Neural crest cell (in vitro differentiated cells): ENCODE results near the gene HTATIP2. TPM values are rescaled to one million over a fixed set of nuclear protein-coding genes. Genes with fewer than 3 reads are reported as not detected.
A peak's percentile ranks its signal among the peaks of the same experiment; 100 is the strongest.
"Not testable (repeated sequence)": the region's sequence is repeated elsewhere in the genome, so short reads cannot be mapped to it uniquely, and the experiment has no call there.

Experiments
- DNase-seq: peaks from one replicate; pipeline ENCODE4 v3.0.0; 2021; ENCODE audit warnings: low read depth, mixed read lengths, low spot score
- H3K27ac Mint-ChIP-seq: one replicate; pipeline ENCODE4 v1.8.0; 2021; ENCODE audit warnings: mild to moderate bottlenecking, mixed read lengths; ENCODE audit not compliant: unreplicated experiment
- H3K27me3 Mint-ChIP-seq: 2 replicates; pipeline ENCODE4 v1.8.0; 2021; ENCODE audit warnings: low read depth, mild to moderate bottlenecking, mixed read lengths
- H3K36me3 Mint-ChIP-seq: 2 replicates; pipeline ENCODE4 v1.8.0; 2021; ENCODE audit warnings: low read depth, mild to moderate bottlenecking, mixed read lengths
- H3K4me1 Mint-ChIP-seq: 2 replicates; pipeline ENCODE4 v1.8.0; 2021; ENCODE audit warnings: mixed read lengths
- H3K4me3 Mint-ChIP-seq: one replicate; pipeline ENCODE4 v1.8.0; 2021; ENCODE audit warnings: mild to moderate bottlenecking, mixed read lengths
- H3K9me3 Mint-ChIP-seq: 2 replicates; pipeline ENCODE4 v1.8.0; 2021; ENCODE audit warnings: mixed read lengths
- CTCF ChIP-seq: fragments of 200-600 bp; sonication (generic); conservative IDR thresholded peaks from 2 replicates; pipeline ENCODE4 v1.5.0; 2021; ENCODE audit warnings: antibody characterized with exemption, mild to moderate bottlenecking
- total RNA-seq: library from RNA; stranded (reverse); gene quantifications from 2 replicates; pipeline ENCODE4 v1.2.1, GENCODE V29; 2021

The HTATIP2 gene
- total RNA-seq, 1 donor from 2014 or later: 17.8 TPM

GRCh38 chr11:20372081-20372626, 8.6 kb downstream of the HTATIP2 start:
- Mint-ChIP-seq H3K36me3 (no peaks in the 10 kb centered on the region), H3K27me3 (no peaks in the 10 kb centered on the region), H3K9me3 (no peaks in the 10 kb centered on the region), H3K4me3 (no peak overlapping the region), H3K27ac (no peak overlapping the region), H3K4me1 (peaks cover 10% of the 10 kb centered on the region)
- DNase-seq: no peak
- TF ChIP-seq CTCF: no peak

DNA sequence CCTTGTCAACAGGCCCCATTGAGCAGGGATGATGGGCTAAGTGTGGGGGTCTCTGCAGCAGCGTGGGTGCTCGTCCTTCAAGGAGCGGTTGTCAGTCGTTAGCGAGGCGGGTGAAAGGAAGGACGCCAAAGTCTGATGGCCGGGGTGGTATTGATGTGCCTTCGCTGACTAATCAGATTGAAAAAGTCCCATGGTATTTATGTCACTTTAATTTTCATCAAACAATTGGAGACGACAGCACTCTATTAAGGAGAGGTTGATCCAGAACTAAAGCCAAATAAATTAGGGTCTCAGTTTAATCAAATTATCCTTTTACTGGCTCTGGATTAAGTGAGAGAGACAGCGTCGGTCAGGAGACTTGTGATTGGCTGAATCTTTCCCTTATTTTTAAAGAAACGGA, 9.6 kb downstream of the HTATIP2 start:
- Mint-ChIP-seq H3K36me3 (no peaks in the 10 kb centered on the region), H3K4me3 (no peak overlapping the region), H3K27me3 (no peaks in the 10 kb centered on the region), H3K27ac (no peak overlapping the region), H3K9me3 (no peaks in the 10 kb centered on the region), H3K4me1 (peaks cover 3% of the 10 kb centered on the region)
- DNase-seq: no peak
- TF ChIP-seq CTCF: no peak

DNA sequence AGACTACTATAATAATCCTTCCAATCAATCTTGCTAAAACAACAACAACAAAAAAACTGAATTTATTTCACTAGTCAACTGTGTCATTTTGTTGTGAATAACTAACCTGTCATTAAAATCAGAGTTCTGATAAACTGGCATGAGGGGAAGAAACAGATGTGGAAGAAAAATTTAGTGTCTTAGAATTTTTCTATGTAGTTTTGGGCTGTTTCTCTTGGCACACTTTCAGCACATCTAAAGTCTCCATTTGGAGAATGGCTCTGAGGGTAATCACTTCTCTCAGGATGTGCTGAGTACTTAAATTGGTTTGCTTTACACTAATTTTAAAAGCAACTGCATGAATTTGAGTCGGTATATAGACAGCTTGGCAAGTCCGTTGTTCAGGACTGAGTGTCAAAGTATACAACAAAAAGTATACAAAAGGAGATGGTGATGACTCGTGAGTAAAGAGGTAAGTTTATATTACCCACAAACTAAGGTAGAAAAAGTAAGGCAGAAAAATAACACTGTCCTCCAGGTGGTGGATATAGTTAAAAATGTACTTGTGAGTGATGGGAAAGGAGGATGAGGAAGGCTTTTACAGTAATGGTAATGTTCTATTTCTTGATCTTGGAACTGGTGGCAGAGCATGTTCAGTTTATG, 10.2 kb downstream of the HTATIP2 start:
- Mint-ChIP-seq H3K4me3 (no peak overlapping the region), H3K36me3 (no peaks in the 10 kb centered on the region), H3K27ac (no peak overlapping the region), H3K27me3 (no peaks in the 10 kb centered on the region), H3K4me1 (no peaks in the 10 kb centered on the region), H3K9me3 (no peaks in the 10 kb centered on the region)
- DNase-seq: no peak
- no peak for TF ChIP-seq CTCF

- Mint-ChIP-seq H3K4me3 (no peak overlapping the region), H3K4me1 (no peaks in the 10 kb centered on the region), H3K36me3 (peaks cover 2% of the 10 kb centered on the region), H3K27me3 (no peaks in the 10 kb centered on the region), H3K9me3 (no peaks in the 10 kb centered on the region), H3K27ac (no peak overlapping the region)
- no peak for DNase-seq
- TF ChIP-seq CTCF: no peak
Measured at GRCh38 chr11:20374741-20375300, 11.3 kb downstream of the HTATIP2 start.

- no peak for TF ChIP-seq CTCF
- H3K9me3 Mint-ChIP-seq: no peaks in the 10 kb centered on the region
- peaks cover 2% of the 10 kb centered on the region for H3K36me3 Mint-ChIP-seq
Measured at GRCh38 chr11:20376162-20376730, 12.7 kb downstream of the HTATIP2 start.

GRCh38 chr11:20385996-20386395, 22.5 kb downstream of the HTATIP2 start:
- not testable (repeated sequence) for H3K9me3 Mint-ChIP-seq, H3K36me3 Mint-ChIP-seq, DNase-seq, H3K27ac Mint-ChIP-seq, H3K27me3 Mint-ChIP-seq
- Mint-ChIP-seq H3K4me1 (peaks cover 17% of the 10 kb centered on the region), H3K4me3 (peak overlapping the region; percentile 80)

More at GRCh38 chr11:20376162-20376730, 12.7 kb downstream of the HTATIP2 start:
- no peaks in the 10 kb centered on the region for H3K4me1 Mint-ChIP-seq
- no peak for DNase-seq
- no peaks in the 10 kb centered on the region for H3K27me3 Mint-ChIP-seq
- H3K27ac Mint-ChIP-seq: no peak overlapping the region
- H3K4me3 Mint-ChIP-seq: no peak overlapping the region
